SJCRH30 (cell line): Measurements from ENCODE around the gene ISG20L2. TPM values are rescaled to one million over a fixed set of nuclear protein-coding genes. Genes with fewer than 3 reads are reported as not detected.
A peak's percentile ranks its signal among the peaks of the same experiment; 100 is the strongest.

ENCODE experiments used
- DNase-seq, 2 experiments: peaks; one replicate each; pipeline ENCODE4 v3.0.0-alpha.2; 2015 to 2020
- H3K27ac ChIP-seq: fragments of 250-450 bp; sonication (Bioruptor Pico); 2 replicates; pipeline ENCODE4 v1.5.1; 2020; ENCODE audit warnings: mild to moderate bottlenecking, moderate library complexity
- H3K27me3 ChIP-seq: fragments of 250-450 bp; sonication (Bioruptor Pico); 2 replicates; pipeline ENCODE4 v1.5.1; 2020; ENCODE audit warnings: mild to moderate bottlenecking, moderate library complexity
- H3K36me3 ChIP-seq: fragments of 250-450 bp; sonication (Bioruptor Pico); 2 replicates; pipeline ENCODE4 v1.5.1; 2020; ENCODE audit warnings: mild to moderate bottlenecking, moderate library complexity
- H3K4me1 ChIP-seq: fragments of 250-450 bp; sonication (Bioruptor Pico); 2 replicates; pipeline ENCODE4 v1.5.1; 2020; ENCODE audit warnings: mild to moderate bottlenecking, moderate library complexity
- H3K4me3 ChIP-seq: fragments of 250-450 bp; sonication (Bioruptor Pico); 2 replicates; pipeline ENCODE4 v1.5.1; 2020; ENCODE audit warnings: mild to moderate bottlenecking, moderate library complexity
- H3K9me3 ChIP-seq: fragments of 250-450 bp; sonication (Bioruptor Pico); replicated peaks from 2 replicates; pipeline ENCODE4 v1.5.1; 2020; ENCODE audit warnings: mild to moderate bottlenecking, moderate library complexity
- total RNA-seq: library from RNA; depleted of rRNA; stranded (reverse); fragments of >200 nt; shearing (Covaris generic); gene quantifications from 2 replicates; pipeline ENCODE4 v1.2.3, GENCODE V29; 2014; rRNA removed

Gene ISG20L2
- total RNA-seq, 1 experiment from 2014 or later: 33.7 TPM

GRCh38 chr1:156682166-156682890 lies 46.2 kb downstream of the ISG20L2 start:
- no peak overlapping the region for H3K27ac ChIP-seq
- H3K27me3 ChIP-seq: peaks cover 19% of the 10 kb centered on the region
- no peak for DNase-seq
- no peak overlapping the region for H3K4me3 ChIP-seq
- H3K36me3 ChIP-seq: no peaks in the 10 kb centered on the region
- peaks cover 3% of the 10 kb centered on the region; the same call in 1 of the 2 replicates for H3K4me1 ChIP-seq
- H3K9me3 ChIP-seq: no peaks in the 10 kb centered on the region

DNA sequence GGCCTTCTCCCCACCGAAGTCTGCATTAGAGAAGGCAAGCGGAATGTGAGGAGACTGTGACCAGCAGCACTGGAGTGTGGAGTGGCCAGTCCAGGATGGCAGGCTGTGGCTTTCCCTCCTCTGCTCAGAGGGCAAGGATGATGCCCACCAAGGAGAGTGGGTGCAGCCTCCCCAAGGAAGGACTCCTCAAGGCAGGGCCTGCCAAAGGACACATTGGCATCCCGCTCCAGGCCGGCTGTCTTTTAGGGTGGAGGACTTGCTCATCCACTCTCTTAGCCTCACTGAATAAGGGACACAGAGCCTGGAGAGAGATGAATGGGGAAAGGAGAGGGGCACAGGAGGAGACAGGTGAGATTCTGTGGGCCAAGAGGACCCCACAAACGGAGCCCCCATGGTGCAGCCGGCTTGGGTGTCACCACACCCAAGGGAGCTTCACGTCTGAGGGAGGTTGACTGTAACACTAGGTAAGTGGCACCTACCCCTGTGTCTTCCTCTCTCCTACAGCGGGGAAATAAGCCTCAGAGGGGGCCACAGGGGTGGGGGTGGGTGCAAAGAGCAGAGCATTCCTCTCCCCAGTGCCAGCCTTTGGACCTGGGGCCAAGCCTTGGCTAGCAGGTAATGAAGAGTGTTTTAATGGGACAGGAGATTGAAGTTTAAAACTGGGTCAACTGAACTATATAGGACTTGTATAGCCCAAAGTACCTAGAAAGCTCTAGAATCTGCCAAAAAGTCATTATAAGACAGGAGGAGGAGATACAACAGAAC lies 47.2 kb downstream of the ISG20L2 start:
- Histone ChIP-seq H3K4me1 (peaks cover 3% of the 10 kb centered on the region; the same call in 1 of the 2 replicates), H3K4me3 (no peak overlapping the region), H3K9me3 (no peaks in the 10 kb centered on the region), H3K36me3 (no peaks in the 10 kb centered on the region), H3K27me3 (peaks cover 19% of the 10 kb centered on the region), H3K27ac (no peak overlapping the region)
- no peak for DNase-seq

DNA sequence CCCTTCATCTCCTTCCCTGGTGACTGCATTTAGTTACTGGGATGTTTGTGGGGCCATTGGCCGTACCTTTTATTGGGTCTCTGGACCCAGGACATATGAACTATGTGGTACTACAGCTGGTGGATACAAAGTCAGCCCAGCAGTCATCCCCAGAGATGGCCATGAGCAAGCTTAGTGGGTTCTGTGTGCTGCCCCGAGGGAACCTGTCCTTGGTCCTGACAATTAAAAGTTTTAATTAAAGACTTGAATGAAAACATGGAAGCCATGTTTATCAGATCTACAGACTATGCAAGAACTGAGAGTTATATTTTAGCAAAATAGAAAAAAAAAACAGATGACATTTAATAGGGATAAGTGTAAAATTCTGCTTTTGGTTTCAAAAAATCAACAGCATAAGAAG lies 48.5 kb downstream of the ISG20L2 start:
- no peak for DNase-seq
- peaks cover 19% of the 10 kb centered on the region for H3K27me3 ChIP-seq
- H3K4me1 ChIP-seq: peaks cover 3% of the 10 kb centered on the region; the same call in 1 of the 2 replicates
- H3K27ac ChIP-seq: no peak overlapping the region
- H3K4me3 ChIP-seq: no peak overlapping the region
- no peaks in the 10 kb centered on the region for H3K9me3 ChIP-seq
- peaks cover 6% of the 10 kb centered on the region for H3K36me3 ChIP-seq

- Histone ChIP-seq H3K4me3 (peak overlapping the region; percentile 96), H3K27ac (peak overlapping the region; percentile 98), H3K4me1 (peaks cover 13% of the 10 kb centered on the region), H3K9me3 (no peaks in the 10 kb centered on the region), H3K27me3 (peaks cover 10% of the 10 kb centered on the region; the same call in 1 of the 2 replicates), H3K36me3 (peaks cover 27% of the 10 kb centered on the region)
- peak; percentile 84 to 94 for DNase-seq
These were observed 50.7 kb downstream of the ISG20L2 start for GRCh38 chr1:156677616-156678596.

- H3K36me3 ChIP-seq: peaks cover 36% of the 10 kb centered on the region
- DNase-seq: peak; percentile 93 to 95
- peak within 1 kb of the TSS; percentile 96 for H3K4me3 ChIP-seq
- H3K9me3 ChIP-seq: no peaks in the 10 kb centered on the region
- peak within 1 kb of the TSS; percentile 98 for H3K27ac ChIP-seq
- H3K4me1 ChIP-seq: peaks cover 22% of the 10 kb centered on the region
- peaks cover 7% of the 10 kb centered on the region; the same call in 1 of the 2 replicates for H3K27me3 ChIP-seq
These were observed 51.5 kb downstream of the ISG20L2 start, which contains the start of gene NES for GRCh38 chr1:156676820-156677615. Gene NES (minus strand): TSS chr1:156677407. CDS start chr1:156677264, 143 bp downstream.

DNA sequence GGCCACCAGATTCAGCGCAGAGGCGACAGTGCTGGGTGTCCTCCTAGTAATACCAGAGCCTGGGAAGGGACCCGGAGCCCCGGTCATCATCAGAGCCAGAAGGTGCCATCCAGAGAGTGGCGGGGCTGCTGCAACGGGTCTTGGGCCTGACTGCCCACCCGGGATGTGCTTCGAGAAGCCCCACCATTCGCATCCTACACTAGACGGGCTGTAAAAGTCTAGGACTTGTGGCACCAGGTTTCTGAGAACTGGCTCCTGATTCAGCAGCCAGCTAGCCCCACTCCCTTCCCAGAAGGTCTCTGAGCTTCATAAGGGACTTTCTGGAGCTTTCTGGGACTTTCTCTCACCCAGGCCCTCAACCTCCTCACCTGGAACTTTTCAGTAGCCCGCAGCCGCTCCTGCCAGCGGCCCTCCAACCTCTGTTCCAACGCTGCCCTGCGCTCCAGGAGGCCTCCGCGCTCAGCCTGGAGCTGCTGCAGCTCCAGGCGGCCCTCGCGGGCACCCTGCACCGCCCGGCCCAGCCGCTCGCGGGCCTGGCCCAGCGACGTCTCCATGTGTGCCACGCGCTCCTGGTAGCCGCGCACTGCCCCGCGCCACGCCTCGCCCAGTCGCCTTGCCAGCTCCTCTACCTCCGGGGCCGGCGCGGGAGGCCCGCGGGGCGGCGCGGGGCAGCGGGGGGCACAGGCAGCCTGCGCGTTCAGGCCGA lies 52.3 kb downstream of the ISG20L2 start:
- no peaks in the 10 kb centered on the region for H3K9me3 ChIP-seq
- H3K4me3 ChIP-seq: peak overlapping the region; percentile 96
- H3K36me3 ChIP-seq: peaks cover 44% of the 10 kb centered on the region
- no peak for DNase-seq
- peaks cover 5% of the 10 kb centered on the region; the same call in 1 of the 2 replicates for H3K27me3 ChIP-seq
- peak overlapping the region; percentile 98 for H3K27ac ChIP-seq
- H3K4me1 ChIP-seq: peaks cover 29% of the 10 kb centered on the region

DNA sequence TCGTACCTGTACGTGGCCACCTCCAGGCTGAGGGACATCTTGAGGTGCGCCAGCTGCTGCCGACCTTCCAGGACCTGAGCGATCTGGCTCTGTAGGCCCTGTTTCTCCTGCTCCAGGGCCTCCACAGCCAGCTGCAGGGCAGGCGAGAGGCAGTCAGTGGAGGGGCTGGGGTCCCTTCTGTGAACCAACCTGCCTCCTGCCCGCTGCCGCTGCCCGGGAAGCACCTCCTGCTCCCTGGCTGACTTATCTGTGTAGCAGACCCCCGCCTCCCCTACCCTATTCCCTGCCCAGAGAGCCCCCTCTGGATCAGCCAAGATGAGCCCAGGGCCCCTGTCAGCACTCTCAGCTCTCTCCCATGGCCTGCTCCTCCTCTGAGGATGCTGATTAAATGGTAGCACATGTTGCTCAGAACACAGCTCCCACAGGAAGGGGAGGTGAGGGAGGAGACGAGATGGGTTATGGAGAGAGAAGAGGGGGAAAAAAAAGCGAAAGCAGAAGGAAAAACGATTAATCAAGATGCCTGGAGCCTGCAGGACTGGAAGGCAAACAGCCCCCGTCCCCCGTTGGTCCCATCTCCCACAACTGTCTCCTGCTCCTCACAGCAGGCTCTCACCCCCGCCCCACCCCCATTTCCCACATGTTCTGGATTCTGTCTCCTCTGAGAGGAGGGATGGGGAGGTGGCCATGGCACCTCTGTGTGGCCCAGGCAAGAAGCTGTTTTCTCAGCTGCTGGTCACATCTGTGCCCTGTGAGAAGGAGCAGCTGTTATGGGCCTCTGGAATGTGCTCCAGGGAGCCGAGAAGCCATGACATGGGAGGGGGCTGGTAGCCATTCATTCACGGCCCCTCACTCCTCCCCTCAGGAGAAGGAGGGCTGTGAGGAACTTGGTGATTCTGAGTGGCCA lies 53.1 kb downstream of the ISG20L2 start:
- Histone ChIP-seq H3K27ac (peak overlapping the region; percentile 98), H3K4me1 (peaks cover 37% of the 10 kb centered on the region), H3K27me3 (peaks cover 5% of the 10 kb centered on the region; the same call in 1 of the 2 replicates), H3K9me3 (no peaks in the 10 kb centered on the region), H3K4me3 (peak overlapping the region; percentile 96), H3K36me3 (peaks cover 46% of the 10 kb centered on the region)
- DNase-seq: peak; percentile 95 to 96

DNA sequence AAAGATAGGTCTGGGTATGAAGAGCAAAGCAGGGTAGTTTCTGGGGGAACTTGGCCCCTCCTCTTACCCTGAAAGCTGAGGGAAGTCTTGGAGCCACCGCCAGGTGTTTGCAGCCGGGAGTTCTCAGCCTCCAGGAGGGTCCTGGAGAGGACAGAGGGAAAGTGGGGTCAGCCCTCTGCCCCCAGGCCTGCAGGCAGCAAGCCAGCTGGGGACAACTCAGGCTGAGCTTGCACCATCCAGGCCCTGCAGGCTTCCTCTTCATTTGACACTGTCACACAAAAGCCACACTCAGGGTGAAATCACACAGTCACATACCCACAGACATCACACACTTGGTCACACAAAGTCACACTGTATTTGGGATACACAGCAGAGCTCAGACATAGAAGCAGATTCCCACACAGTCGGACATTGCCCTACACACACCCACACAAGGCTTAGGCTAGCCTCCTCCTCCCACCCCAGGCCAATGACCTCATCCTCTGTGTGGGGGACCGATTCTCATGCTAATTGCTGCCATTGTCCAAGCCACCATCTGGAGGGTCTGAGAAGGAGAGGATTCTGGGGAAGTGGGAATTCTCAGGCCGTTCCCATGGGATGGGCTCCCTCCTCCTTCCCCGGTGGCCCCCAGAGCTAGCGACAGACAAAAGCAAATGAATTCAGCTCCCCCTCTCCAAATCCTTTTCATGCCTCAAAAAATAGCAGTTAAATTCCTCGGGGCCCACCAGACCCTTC lies 55.0 kb downstream of the ISG20L2 start:
- peak overlapping the region; percentile 96 for H3K4me3 ChIP-seq
- peaks cover 57% of the 10 kb centered on the region for H3K4me1 ChIP-seq
- H3K9me3 ChIP-seq: no peaks in the 10 kb centered on the region
- peak; percentile 54 to 67 for DNase-seq
- no peaks in the 10 kb centered on the region for H3K27me3 ChIP-seq
- H3K36me3 ChIP-seq: peaks cover 46% of the 10 kb centered on the region
- peak overlapping the region; percentile 98; the same call in 1 of the 2 replicates for H3K27ac ChIP-seq

Other genes starting within 250 kb of the ISG20L2 start
- gene MEF2D, start 228.0 kb downstream of the ISG20L2 start, total RNA-seq: 10.0 and 13.3 TPM in 2 replicates
- gene IQGAP3, start 156.2 kb downstream of the ISG20L2 start, total RNA-seq: 16.8 and 21.3 TPM in 2 replicates
- gene TTC24, start 149.0 kb downstream of the ISG20L2 start, total RNA-seq: not detected in 2 replicates
- gene NAXE, start 137.0 kb downstream of the ISG20L2 start, total RNA-seq: 29.7 and 30.1 TPM in 2 replicates
- 22.8 and 25.1 TPM in 2 replicates for gene GPATCH4, start 127.3 kb downstream of the ISG20L2 start, total RNA-seq
- gene HAPLN2, start 109.4 kb downstream of the ISG20L2 start, total RNA-seq: 0.20 and 0.23 TPM in 2 replicates
- 0.05 TPM in 1 of 2 replicates, not detected in the other for gene BCAN, start 86.6 kb downstream of the ISG20L2 start, total RNA-seq
- gene NES, start 51.4 kb downstream of the ISG20L2 start, total RNA-seq: 356 and 359 TPM in 2 replicates
- gene CRABP2, start 23.2 kb downstream of the ISG20L2 start, total RNA-seq: 0.43 and 0.85 TPM in 2 replicates
- 8.6 and 9.9 TPM in 2 replicates for gene METTL25B, start 297 bp downstream of the ISG20L2 start, total RNA-seq
- gene MRPL24, start 12.3 kb upstream of the ISG20L2 start, total RNA-seq: 53.4 and 61.3 TPM in 2 replicates
- gene HDGF, start 22.9 kb upstream of the ISG20L2 start, total RNA-seq: 276 and 278 TPM in 2 replicates
- 56.4 and 61.2 TPM in 2 replicates for gene PRCC, start 38.8 kb upstream of the ISG20L2 start, total RNA-seq
- gene SH2D2A, start 88.1 kb upstream of the ISG20L2 start, total RNA-seq: 0.30 TPM in 1 of 2 replicates, not detected in the other
- not detected in 2 replicates for gene INSRR, start 130.4 kb upstream of the ISG20L2 start, total RNA-seq
- not detected in 2 replicates for gene NTRK1, start 132.1 kb upstream of the ISG20L2 start, total RNA-seq
- gene PEAR1, start 165.0 kb upstream of the ISG20L2 start, total RNA-seq: not detected in 2 replicates
- not detected in 2 replicates for gene LRRC71, start 191.9 kb upstream of the ISG20L2 start, total RNA-seq